ENCODE results near the gene KITLG. TPM values are rescaled to one million over a fixed set of nuclear protein-coding genes. Genes with fewer than 3 reads are reported as not detected.

Gene KITLG
- total and polyA plus RNA-seq, 7 experiments from 2014 or later, result 0.05 to 0.24 TPM; not detected in 5

- CTCF ChIA-PET, result no interaction called here
- Histone ChIP-seq H3K36me3 (ENCODE audit: control insufficient read depth in 2 of 3, insufficient read depth in 3 of 3, low read length in 3 of 3) (no peaks in the 10 kb centered on the region), H3K27me3 (ENCODE audit: control insufficient read depth in 2 of 2, insufficient read depth in 2 of 2, low read length in 2 of 2) (no peaks in the 10 kb centered on the region), H3K4me1 (ENCODE audit: control insufficient read depth in 2 of 2, insufficient read depth in 2 of 2, low read length in 2 of 2) (no peaks in the 10 kb centered on the region), H3K27ac (ENCODE audit: low read depth, low read length) (no peak overlapping the region), H3K9me3 (ENCODE audit: control insufficient read depth in 2 of 3, low read length in 3 of 3) (no peaks in the 10 kb centered on the region), H3K4me3 (ENCODE audit: low read length) (no peak overlapping the region)
- H3K4me1 Mint-ChIP-seq, result no peaks in the 10 kb centered on the region
- no peak for DNase-seq
- H3K9me3 Mint-ChIP-seq, result peaks cover 0 to 12% (median 0%) of the 10 kb centered on the region in 11 donors
- no peak for ATAC-seq
- POLR2A ChIA-PET, result no interaction called here
- intact Hi-C loops (cut with micrococcal nuclease), result no loop called here
- no peak overlapping the region for H3K4me3 Mint-ChIP-seq
- H3K36me3 Mint-ChIP-seq, result no peaks in the 10 kb centered on the region
- no peaks in the 10 kb centered on the region for H3K27me3 Mint-ChIP-seq
- H3K27ac Mint-ChIP-seq, result no peak overlapping the region
Measured at GRCh38 chr12:88496429-88496828, 83.8 kb downstream of the KITLG start.

- H3K9me3 Mint-ChIP-seq, result peaks cover 0 to 8% (median 0%) of the 10 kb centered on the region in 11 donors
- CTCF ChIA-PET, result no interaction called here
- DNase-seq (no peak), ATAC-seq (no peak)
- H3K4me1 ChIP-seq (ENCODE audit: control insufficient read depth in 2 of 2, insufficient read depth in 2 of 2, low read length in 2 of 2), result no peaks in the 10 kb centered on the region
- H3K36me3 ChIP-seq (ENCODE audit: control insufficient read depth in 2 of 3, insufficient read depth in 3 of 3, low read length in 3 of 3), result no peaks in the 10 kb centered on the region
- no peaks in the 10 kb centered on the region for H3K9me3 ChIP-seq (ENCODE audit: control insufficient read depth in 2 of 3, low read length in 3 of 3)
- H3K27ac Mint-ChIP-seq, result no peak overlapping the region
- H3K36me3 Mint-ChIP-seq, result no peaks in the 10 kb centered on the region
- H3K4me3 ChIP-seq (ENCODE audit: low read length), result no peak overlapping the region
- no peaks in the 10 kb centered on the region for H3K27me3 ChIP-seq (ENCODE audit: control insufficient read depth in 2 of 2, insufficient read depth in 2 of 2, low read length in 2 of 2)
- no peak overlapping the region for H3K27ac ChIP-seq (ENCODE audit: low read depth, low read length)
- intact Hi-C loops (cut with micrococcal nuclease), result no loop called here
- no peak overlapping the region for H3K4me3 Mint-ChIP-seq
- H3K4me1 Mint-ChIP-seq, result no peaks in the 10 kb centered on the region
- H3K27me3 Mint-ChIP-seq, result no peaks in the 10 kb centered on the region
- POLR2A ChIA-PET, result no interaction called here
Measured at GRCh38 chr12:88495031-88495430, 85.2 kb downstream of the KITLG start.

GRCh38 chr12:88494520-88494919, 85.8 kb downstream of the KITLG start:
- Histone ChIP-seq H3K27me3 (ENCODE audit: control insufficient read depth in 2 of 2, insufficient read depth in 2 of 2, low read length in 2 of 2) (no peaks in the 10 kb centered on the region), H3K4me3 (ENCODE audit: low read length) (no peak overlapping the region), H3K9me3 (ENCODE audit: control insufficient read depth in 2 of 3, low read length in 3 of 3) (no peaks in the 10 kb centered on the region), H3K27ac (ENCODE audit: low read depth, low read length) (no peak overlapping the region), H3K36me3 (ENCODE audit: control insufficient read depth in 2 of 3, insufficient read depth in 3 of 3, low read length in 3 of 3) (no peaks in the 10 kb centered on the region), H3K4me1 (ENCODE audit: control insufficient read depth in 2 of 2, insufficient read depth in 2 of 2, low read length in 2 of 2) (no peaks in the 10 kb centered on the region)
- Mint-ChIP-seq H3K27me3 (no peaks in the 10 kb centered on the region), H3K4me1 (no peaks in the 10 kb centered on the region), H3K27ac (no peak overlapping the region), H3K9me3 (peaks cover 0 to 3% (median 0%) of the 10 kb centered on the region in 11 donors), H3K36me3 (no peaks in the 10 kb centered on the region), H3K4me3 (no peak overlapping the region)
- ATAC-seq, result no peak
- CTCF ChIA-PET, result no interaction called here
- POLR2A ChIA-PET, result no interaction called here
- intact Hi-C loops (cut with micrococcal nuclease), result no loop called here
- no peak for DNase-seq

- Mint-ChIP-seq H3K36me3 (no peaks in the 10 kb centered on the region), H3K4me1 (no peaks in the 10 kb centered on the region), H3K27ac (no peak overlapping the region), H3K27me3 (no peaks in the 10 kb centered on the region), H3K4me3 (no peak overlapping the region), H3K9me3 (no peaks in the 10 kb centered on the region)
- Histone ChIP-seq H3K36me3 (ENCODE audit: control insufficient read depth in 2 of 3, insufficient read depth in 3 of 3, low read length in 3 of 3) (no peaks in the 10 kb centered on the region), H3K27me3 (ENCODE audit: control insufficient read depth in 2 of 2, insufficient read depth in 2 of 2, low read length in 2 of 2) (no peaks in the 10 kb centered on the region), H3K4me1 (ENCODE audit: control insufficient read depth in 2 of 2, insufficient read depth in 2 of 2, low read length in 2 of 2) (no peaks in the 10 kb centered on the region), H3K9me3 (ENCODE audit: control insufficient read depth in 2 of 3, low read length in 3 of 3) (no peaks in the 10 kb centered on the region), H3K4me3 (ENCODE audit: low read length) (no peak overlapping the region), H3K27ac (ENCODE audit: low read depth, low read length) (no peak overlapping the region)
- DNase-seq, result no peak
- no peak for ATAC-seq
- CTCF ChIA-PET, result no interaction called here
- intact Hi-C loops (cut with micrococcal nuclease), result no loop called here
- POLR2A ChIA-PET, result no interaction called here
Measured at GRCh38 chr12:88493636-88494035, 86.6 kb downstream of the KITLG start.

GRCh38 chr12:88490425-88490824, 89.8 kb downstream of the KITLG start:
- Mint-ChIP-seq H3K4me3 (no peak overlapping the region), H3K36me3 (no peaks in the 10 kb centered on the region), H3K4me1 (no peaks in the 10 kb centered on the region), H3K27ac (no peak overlapping the region), H3K9me3 (peaks cover 0 to 2% (median 0%) of the 10 kb centered on the region in 11 donors), H3K27me3 (no peaks in the 10 kb centered on the region)
- Histone ChIP-seq H3K27me3 (ENCODE audit: control insufficient read depth in 2 of 2, insufficient read depth in 2 of 2, low read length in 2 of 2) (no peaks in the 10 kb centered on the region), H3K36me3 (ENCODE audit: control insufficient read depth in 2 of 3, insufficient read depth in 3 of 3, low read length in 3 of 3) (no peaks in the 10 kb centered on the region), H3K4me3 (ENCODE audit: low read length) (no peak overlapping the region), H3K4me1 (ENCODE audit: control insufficient read depth in 2 of 2, insufficient read depth in 2 of 2, low read length in 2 of 2) (no peaks in the 10 kb centered on the region), H3K27ac (ENCODE audit: low read depth, low read length) (no peak overlapping the region), H3K9me3 (ENCODE audit: control insufficient read depth in 2 of 3, low read length in 3 of 3) (no peaks in the 10 kb centered on the region)
- DNase-seq (no peak), ATAC-seq (no peak)
- ChIA-PET CTCF (no interaction called here), POLR2A (no interaction called here)
- intact Hi-C loops (cut with micrococcal nuclease), result no loop called here

DNA sequence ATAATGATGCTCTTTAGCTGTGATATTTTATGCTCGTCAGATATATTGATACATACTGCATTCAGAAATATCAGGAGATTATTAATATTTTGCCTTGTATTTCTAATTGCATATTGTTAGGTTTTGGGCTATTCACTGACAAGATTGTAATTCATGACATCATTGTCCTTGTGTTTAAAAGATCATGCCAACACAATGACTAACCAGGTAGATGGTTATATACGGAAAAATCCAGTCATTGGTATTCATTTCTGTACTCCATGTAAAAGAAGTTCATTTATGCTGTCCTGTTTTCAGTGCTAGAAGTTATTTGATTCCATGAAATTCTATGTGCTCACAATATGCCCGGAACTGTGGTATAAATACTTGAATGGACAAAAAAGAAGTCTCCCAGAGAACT, 107.5 kb downstream of the KITLG start:
- no peak for ATAC-seq
- Histone ChIP-seq H3K27ac (ENCODE audit: low read depth, low read length) (no peak overlapping the region), H3K9me3 (ENCODE audit: control insufficient read depth in 2 of 3, low read length in 3 of 3) (no peaks in the 10 kb centered on the region), H3K4me1 (ENCODE audit: control insufficient read depth in 2 of 2, insufficient read depth in 2 of 2, low read length in 2 of 2) (no peaks in the 10 kb centered on the region), H3K27me3 (ENCODE audit: control insufficient read depth in 2 of 2, insufficient read depth in 2 of 2, low read length in 2 of 2) (no peaks in the 10 kb centered on the region), H3K4me3 (ENCODE audit: low read length) (no peak overlapping the region), H3K36me3 (ENCODE audit: control insufficient read depth in 2 of 3, insufficient read depth in 3 of 3, low read length in 3 of 3) (no peaks in the 10 kb centered on the region)
- no peak for DNase-seq
- Mint-ChIP-seq H3K9me3 (peaks cover 0 to 19% (median 9%) of the 10 kb centered on the region in 11 donors), H3K4me3 (no peak overlapping the region), H3K4me1 (no peaks in the 10 kb centered on the region), H3K27ac (no peak overlapping the region), H3K27me3 (peaks cover 0 to 6% (median 0%) of the 10 kb centered on the region in 5 donors), H3K36me3 (no peaks in the 10 kb centered on the region)
- ChIA-PET CTCF (no interaction called here), POLR2A (no interaction called here)
- intact Hi-C loops (cut with micrococcal nuclease), result no loop called here

GRCh38 chr12:88472248-88472647, 108.0 kb downstream of the KITLG start:
- ChIA-PET POLR2A (no interaction called here), CTCF (interaction anchor here (0.6 kb wide), 1 partner anchor 18 kb away, joined by 3 read pairs; no protein-coding TSS in a partner anchor)
- Mint-ChIP-seq H3K4me3 (no peak overlapping the region), H3K9me3 (peaks cover 0 to 19% (median 8%) of the 10 kb centered on the region in 11 donors), H3K4me1 (no peaks in the 10 kb centered on the region), H3K36me3 (no peaks in the 10 kb centered on the region), H3K27ac (no peak overlapping the region), H3K27me3 (peaks cover 0 to 6% (median 0%) of the 10 kb centered on the region in 5 donors)
- intact Hi-C loops (cut with micrococcal nuclease), result no loop called here
- ATAC-seq, result no peak
- DNase-seq, result no peak
- Histone ChIP-seq H3K27me3 (ENCODE audit: control insufficient read depth in 2 of 2, insufficient read depth in 2 of 2, low read length in 2 of 2) (no peaks in the 10 kb centered on the region), H3K27ac (ENCODE audit: low read depth, low read length) (no peak overlapping the region), H3K36me3 (ENCODE audit: control insufficient read depth in 2 of 3, insufficient read depth in 3 of 3, low read length in 3 of 3) (no peaks in the 10 kb centered on the region), H3K9me3 (ENCODE audit: control insufficient read depth in 2 of 3, low read length in 3 of 3) (no peaks in the 10 kb centered on the region), H3K4me3 (ENCODE audit: low read length) (no peak overlapping the region), H3K4me1 (ENCODE audit: control insufficient read depth in 2 of 2, insufficient read depth in 2 of 2, low read length in 2 of 2) (no peaks in the 10 kb centered on the region)
